Uterus (tissue), 2 donors: Measurements from ENCODE around the gene ERMP1.

Source experiments
- CTCF ChIP-seq, 4 experiments: fragments of 200-600 bp in 2 of 4; fragments of 450-650 bp in 2 of 4; sonication (generic) in 2 of 4; IDR thresholded peaks; one replicate each; pipeline ENCODE4 v1.5.1; 2016 to 2019; ENCODE audit warnings: antibody characterized with exemption in 4 of 4, mild to moderate bottlenecking in 2 of 4, moderate library complexity in 1 of 4
- POLR2A ChIP-seq, 2 donors: fragments of 450-650 bp; IDR thresholded peaks; one replicate each; pipeline ENCODE4 v1.6.1; 2016; ENCODE audit warnings: antibody characterized with exemption in 2 of 2, mild to moderate bottlenecking in 1 of 2, moderate library complexity in 1 of 2

- TF ChIP-seq POLR2A (IDR thresholded peaks at IDR 0.05) (no peak), CTCF (IDR thresholded peaks at IDR 0.05) (no peak)
Observed at GRCh38 chr9:5815461-5815860, 17.5 kb downstream of the ERMP1 start.
